ENCODE data around the gene TAB2. TPM values are rescaled to one million over a fixed set of nuclear protein-coding genes. Genes with fewer than 3 reads are reported as not detected.

The TAB2 gene
- total and polyA plus RNA-seq, 2 of the 8 experiments (the other 6 are each of a cell fraction or from before 2014, with no cell fraction given): 40.4 to 63.0 TPM

DNA sequence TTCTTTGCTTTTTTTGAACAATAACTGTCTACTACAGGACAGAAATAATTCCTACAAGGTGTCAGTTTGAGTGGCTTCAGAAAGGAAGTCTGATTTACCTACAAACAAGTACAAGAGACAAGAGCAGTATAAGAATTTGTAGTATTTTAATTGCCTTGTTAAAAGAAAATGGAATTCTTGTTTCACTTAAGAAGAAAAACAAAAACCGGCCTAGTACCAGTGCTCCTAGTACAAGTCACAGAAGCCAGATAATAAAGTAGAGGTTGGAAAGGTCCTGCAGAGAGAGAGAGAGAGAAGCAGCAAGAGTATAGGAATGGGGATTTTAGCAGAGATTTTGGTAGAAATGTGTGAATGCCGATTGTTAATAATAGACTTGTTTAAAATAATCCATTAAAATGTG is 6.4 kb downstream of the TAB2 start:
- H3K56ac ChIP-seq (replicated peaks; ENCODE audit: insufficient read length, low read depth, low read length): no peak overlapping the region
- no peak overlapping the region for H3K4ac ChIP-seq (replicated peaks; ENCODE audit: insufficient read length, low read depth, low read length)
- H3K23ac ChIP-seq (ENCODE audit: insufficient read length): no peak overlapping the region
- no peaks in the 10 kb centered on the region for H3K23me2 ChIP-seq (ENCODE audit: low read depth, low read length)
- no peak overlapping the region for H4K5ac ChIP-seq (ENCODE audit: insufficient read length, low read depth, low read length)
- H3K9ac ChIP-seq (replicated peaks in 1 of 4; ENCODE audit: extremely low read depth in 1 of 4, low read depth in 3 of 4, low read length in 3 of 4): no peak overlapping the region
- no peak overlapping the region for H2AK5ac ChIP-seq (ENCODE audit: low read depth, low read length)
- no peak overlapping the region for H2BK5ac ChIP-seq (ENCODE audit: low read depth, low read length)
- H2BK20ac ChIP-seq (ENCODE audit: low read length): no peak overlapping the region
- POLR2A ChIA-PET (ENCODE audit: partially characterized antibody): no interaction called here
- H3K14ac ChIP-seq (ENCODE audit: insufficient read length): no peak overlapping the region
- DNase-seq (ENCODE audit: low read depth in 1 of 2, low spot score in 2 of 2) (no peak), FAIRE-seq (no peak)
- H3K9me3 ChIP-seq (ENCODE audit: insufficient read depth in 2 of 2, low read depth in 1 of 2, low read length in 1 of 2): no peaks in the 10 kb centered on the region
- TF ChIP-seq NRF1 (IDR thresholded peaks at IDR 0.05; ENCODE audit: low read depth, low read length) (no peak), SP1 (IDR thresholded peaks at IDR 0.05; ENCODE audit: low read depth, low read length) (no peak), SIRT6 (IDR thresholded peaks at IDR 0.05; ENCODE audit: low read length) (no peak)
- TF ChIP-seq, protein P1, sequence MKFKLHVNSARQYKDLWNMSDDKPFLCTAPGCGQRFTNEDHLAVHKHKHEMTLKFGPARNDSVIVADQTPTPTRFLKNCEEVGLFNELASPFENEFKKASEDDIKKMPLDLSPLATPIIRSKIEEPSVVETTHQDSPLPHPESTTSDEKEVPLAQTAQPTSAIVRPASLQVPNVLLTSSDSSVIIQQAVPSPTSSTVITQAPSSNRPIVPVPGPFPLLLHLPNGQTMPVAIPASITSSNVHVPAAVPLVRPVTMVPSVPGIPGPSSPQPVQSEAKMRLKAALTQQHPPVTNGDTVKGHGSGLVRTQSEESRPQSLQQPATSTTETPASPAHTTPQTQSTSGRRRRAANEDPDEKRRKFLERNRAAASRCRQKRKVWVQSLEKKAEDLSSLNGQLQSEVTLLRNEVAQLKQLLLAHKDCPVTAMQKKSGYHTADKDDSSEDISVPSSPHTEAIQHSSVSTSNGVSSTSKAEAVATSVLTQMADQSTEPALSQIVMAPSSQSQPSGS (IDR thresholded peaks at IDR 0.05; ENCODE audit: low read length): no peak
- no peak overlapping the region for H2BK12ac ChIP-seq (ENCODE audit: low read depth, low read length)
- peaks cover 12 to 15% of the 10 kb centered on the region in 2 experiments for H4K20me1 ChIP-seq (replicated peaks in 1 of 2; ENCODE audit: control insufficient read depth in 1 of 2, insufficient read depth in 2 of 2, low read length in 2 of 2)
- H3K4me3 ChIP-seq (ENCODE audit: extremely low read depth in 1 of 4, insufficient read depth in 2 of 4, low read depth in 3 of 4, low read length in 4 of 4): no peak overlapping the region
- H3K27ac ChIP-seq (ENCODE audit: low read depth, low read length): no peak overlapping the region
- no peak overlapping the region for H4K91ac ChIP-seq (replicated peaks; ENCODE audit: insufficient read length, low read length)
- H4K8ac ChIP-seq (ENCODE audit: extremely low read depth, insufficient read depth, low read length): no peak overlapping the region
- H2BK120ac ChIP-seq (replicated peaks; ENCODE audit: low read depth, low read length): no peak overlapping the region
- no peaks in the 10 kb centered on the region; the same call in 1 of the 2 replicates for H3K79me1 ChIP-seq (ENCODE audit: low read depth, low read length)
- H3K36me3 ChIP-seq (ENCODE audit: control insufficient read depth in 2 of 4, insufficient read depth in 4 of 4, low read length in 3 of 4): no peaks in the 10 kb centered on the region
- H3K4me2 ChIP-seq (ENCODE audit: insufficient read depth in 1 of 2, low read depth in 2 of 2, low read length in 2 of 2): no peak overlapping the region
- no peaks in the 10 kb centered on the region for H3K27me3 ChIP-seq (replicated peaks in 1 of 4; ENCODE audit: control insufficient read depth in 3 of 4, extremely low read depth in 1 of 4, insufficient read depth in 3 of 4, low read length in 3 of 4)
- CTCF ChIA-PET (ENCODE audit: partially characterized antibody): interaction anchor here (1.2 kb wide), 1 partner anchor 10 kb away, joined by 3 read pairs; no protein-coding TSS in a partner anchor
- H3K18ac ChIP-seq (ENCODE audit: extremely low read depth, low read length): no peak overlapping the region
- WGBS, 2 experiments (ENCODE audit: extremely low coverage in 1 of 2, insufficient coverage in 1 of 2, insufficient read length in 1 of 2, insufficient replicate concordance in 2 of 2, low coverage in 1 of 2, low lambda C conversion rate in 2 of 2, missing lambda C conversion rate in 1 of 2): 71% methylated on average over 2 of the region's 2 CpGs; no CpG with 5 or more reads in 1 of the 2 experiments
- H2AFZ ChIP-seq (ENCODE audit: low read length): no peak overlapping the region
- no peak overlapping the region for H2BK15ac ChIP-seq (ENCODE audit: low read length)
- peaks cover 0 to 12% (median 4%) of the 10 kb centered on the region in 4 experiments; a peak in 4 of 7 replicates for H3K4me1 ChIP-seq (replicated peaks in 1 of 4; ENCODE audit: control insufficient read depth in 3 of 4, insufficient read depth in 4 of 4, low read length in 3 of 4)
- peaks cover 23 to 100% of the 10 kb centered on the region in 2 experiments; a peak in 3 of 4 replicates for H3K79me2 ChIP-seq (ENCODE audit: control insufficient read depth in 1 of 2, insufficient read depth in 2 of 2, low read length in 2 of 2)
